Measurements from ENCODE around the gene NAA15.
"Not testable (repeated sequence)": the region's sequence is repeated elsewhere in the genome, so short reads cannot be mapped to it uniquely, and the experiment has no call there.

The NAA15 gene

GRCh38 chr4:139438141-139438540 lies 136.8 kb downstream of the NAA15 start:
- TF ChIP-seq POLR2A (IDR thresholded peaks at IDR 0.05; ENCODE audit: low read depth, low read length) (no peak), POLR2AphosphoS5 (IDR thresholded peaks at IDR 0.05; ENCODE audit: low read depth, low read length) (no peak), TAF1 (IDR thresholded peaks at IDR 0.05; ENCODE audit: borderline replicate concordance, low read depth, low read length) (no peak)
- FAIRE-seq (no peak), DNase-seq (ENCODE audit: insufficient read length) (no peak)

- DNase-seq (ENCODE audit: insufficient read length) (no peak), FAIRE-seq (no peak)
- TF ChIP-seq POLR2AphosphoS5 (IDR thresholded peaks at IDR 0.05; ENCODE audit: low read depth, low read length) (no peak), TAF1 (IDR thresholded peaks at IDR 0.05; ENCODE audit: borderline replicate concordance, low read depth, low read length) (no peak)
These were observed 139.7 kb downstream of the NAA15 start for GRCh38 chr4:139441029-139441428.

GRCh38 chr4:139443661-139444060 lies 142.4 kb downstream of the NAA15 start:
- no peak for DNase-seq (ENCODE audit: insufficient read length)
- no peak for TF ChIP-seq POLR2A (IDR thresholded peaks at IDR 0.05; ENCODE audit: low read depth, low read length)
- no peak for TF ChIP-seq TAF1 (IDR thresholded peaks at IDR 0.05; ENCODE audit: borderline replicate concordance, low read depth, low read length)
- TF ChIP-seq POLR2AphosphoS5 (IDR thresholded peaks at IDR 0.05; ENCODE audit: low read depth, low read length), result no peak
- no peak for FAIRE-seq

GRCh38 chr4:139444881-139445280 lies 143.6 kb downstream of the NAA15 start:
- DNase-seq (ENCODE audit: insufficient read length); FAIRE-seq: not testable (repeated sequence)

- not testable (repeated sequence) for DNase-seq (ENCODE audit: insufficient read length); FAIRE-seq
These were observed 145.8 kb downstream of the NAA15 start for GRCh38 chr4:139447078-139447477.

GRCh38 chr4:139450586-139450985 lies 149.3 kb downstream of the NAA15 start:
- FAIRE-seq, result no peak
- TF ChIP-seq POLR2A (IDR thresholded peaks at IDR 0.05; ENCODE audit: low read depth, low read length) (no peak), TAF1 (IDR thresholded peaks at IDR 0.05; ENCODE audit: borderline replicate concordance, low read depth, low read length) (no peak), POLR2AphosphoS5 (IDR thresholded peaks at IDR 0.05; ENCODE audit: low read depth, low read length) (no peak)
- DNase-seq (ENCODE audit: insufficient read length), result no peak

- TF ChIP-seq POLR2AphosphoS5 (IDR thresholded peaks at IDR 0.05; ENCODE audit: low read depth, low read length), result no peak
- no peak for TF ChIP-seq TAF1 (IDR thresholded peaks at IDR 0.05; ENCODE audit: borderline replicate concordance, low read depth, low read length)
- no peak for TF ChIP-seq POLR2A (IDR thresholded peaks at IDR 0.05; ENCODE audit: low read depth, low read length)
- no peak for FAIRE-seq
These were observed 150.7 kb downstream of the NAA15 start for GRCh38 chr4:139451997-139452396.

GRCh38 chr4:139453041-139453370 lies 151.7 kb downstream of the NAA15 start:
- DNase-seq (ENCODE audit: insufficient read length) (peak; percentile 29), FAIRE-seq (no peak)
- no peak for TF ChIP-seq POLR2A (IDR thresholded peaks at IDR 0.05; ENCODE audit: low read depth, low read length)
- no peak for TF ChIP-seq TAF1 (IDR thresholded peaks at IDR 0.05; ENCODE audit: borderline replicate concordance, low read depth, low read length)
- TF ChIP-seq POLR2AphosphoS5 (IDR thresholded peaks at IDR 0.05; ENCODE audit: low read depth, low read length), result no peak

More at GRCh38 chr4:139451997-139452396, 150.7 kb downstream of the NAA15 start:
- no peak for DNase-seq (ENCODE audit: insufficient read length)

- peak; percentile 72 for TF ChIP-seq POLR2AphosphoS5 (IDR thresholded peaks at IDR 0.05; ENCODE audit: low read depth, low read length)
- peak; percentile 63; the same call in 1 of the 2 replicates for TF ChIP-seq TAF1 (IDR thresholded peaks at IDR 0.05; ENCODE audit: borderline replicate concordance, low read depth, low read length)
- peak; percentile 83 for TF ChIP-seq POLR2A (IDR thresholded peaks at IDR 0.05; ENCODE audit: low read depth, low read length)
- peak; percentile 91 for FAIRE-seq
- peak; percentile 81 for DNase-seq (ENCODE audit: insufficient read length)
These were observed 152.2 kb downstream of the NAA15 start for GRCh38 chr4:139453371-139454110.

GRCh38 chr4:139454111-139455045 lies 153.1 kb downstream of the NAA15 start, which contains the start of gene RAB33B:
RAB33B (plus strand) TSS chr4:139454121; CDS start chr4:139454196, 75 bp downstream.
- FAIRE-seq, result no peak
- no peak for TF ChIP-seq TAF1 (IDR thresholded peaks at IDR 0.05; ENCODE audit: borderline replicate concordance, low read depth, low read length)
- TF ChIP-seq POLR2A (IDR thresholded peaks at IDR 0.05; ENCODE audit: low read depth, low read length), result no peak; the same call in 1 of the 2 replicates
- no peak for TF ChIP-seq POLR2AphosphoS5 (IDR thresholded peaks at IDR 0.05; ENCODE audit: low read depth, low read length)

GRCh38 chr4:139455126-139455538 lies 153.8 kb downstream of the NAA15 start:
- TF ChIP-seq TAF1 (IDR thresholded peaks at IDR 0.05; ENCODE audit: borderline replicate concordance, low read depth, low read length) (no peak), POLR2A (IDR thresholded peaks at IDR 0.05; ENCODE audit: low read depth, low read length) (no peak)
- no peak for FAIRE-seq
- no peak for DNase-seq (ENCODE audit: insufficient read length)

More at GRCh38 chr4:139454111-139455045, 153.1 kb downstream of the NAA15 start, which contains the start of gene RAB33B:
- no peak for DNase-seq (ENCODE audit: insufficient read length)

GRCh38 chr4:139457318-139457717 lies 156.0 kb downstream of the NAA15 start:
- DNase-seq (ENCODE audit: insufficient read length) (no peak), FAIRE-seq (no peak)
- TF ChIP-seq POLR2AphosphoS5 (IDR thresholded peaks at IDR 0.05; ENCODE audit: low read depth, low read length) (no peak), POLR2A (IDR thresholded peaks at IDR 0.05; ENCODE audit: low read depth, low read length) (no peak), TAF1 (IDR thresholded peaks at IDR 0.05; ENCODE audit: borderline replicate concordance, low read depth, low read length) (no peak)
